ENCODE results near the gene SGTA. TPM values are rescaled to one million over a fixed set of nuclear protein-coding genes. Genes with fewer than 3 reads are reported as not detected.

Gene SGTA
- total and polyA plus RNA-seq, 8 donors = 39.2 to 56.9 (median 46.7) TPM

- peaks cover 0 to 89% of the 10 kb centered on the region in 2 donors for H3K36me3 ChIP-seq
- intact Hi-C loops (cut with DNase I) = no loop called here
Observed at GRCh38 chr19:2805991-2806649, 23.0 kb upstream of the SGTA start.

GRCh38 chr19:2805261-2805900 is 22.3 kb upstream of the SGTA start:
- H3K4me3 ChIP-seq = no peak overlapping the region
- no peak overlapping the region for H3K27ac ChIP-seq
- DNase-seq = peak in 1 of 4 donors; percentile 40
- peaks cover 0 to 89% of the 10 kb centered on the region in 2 donors for H3K36me3 ChIP-seq
- no peaks in the 10 kb centered on the region for H3K4me1 ChIP-seq
- ATAC-seq = no peak
- TF ChIP-seq, protein P1, sequence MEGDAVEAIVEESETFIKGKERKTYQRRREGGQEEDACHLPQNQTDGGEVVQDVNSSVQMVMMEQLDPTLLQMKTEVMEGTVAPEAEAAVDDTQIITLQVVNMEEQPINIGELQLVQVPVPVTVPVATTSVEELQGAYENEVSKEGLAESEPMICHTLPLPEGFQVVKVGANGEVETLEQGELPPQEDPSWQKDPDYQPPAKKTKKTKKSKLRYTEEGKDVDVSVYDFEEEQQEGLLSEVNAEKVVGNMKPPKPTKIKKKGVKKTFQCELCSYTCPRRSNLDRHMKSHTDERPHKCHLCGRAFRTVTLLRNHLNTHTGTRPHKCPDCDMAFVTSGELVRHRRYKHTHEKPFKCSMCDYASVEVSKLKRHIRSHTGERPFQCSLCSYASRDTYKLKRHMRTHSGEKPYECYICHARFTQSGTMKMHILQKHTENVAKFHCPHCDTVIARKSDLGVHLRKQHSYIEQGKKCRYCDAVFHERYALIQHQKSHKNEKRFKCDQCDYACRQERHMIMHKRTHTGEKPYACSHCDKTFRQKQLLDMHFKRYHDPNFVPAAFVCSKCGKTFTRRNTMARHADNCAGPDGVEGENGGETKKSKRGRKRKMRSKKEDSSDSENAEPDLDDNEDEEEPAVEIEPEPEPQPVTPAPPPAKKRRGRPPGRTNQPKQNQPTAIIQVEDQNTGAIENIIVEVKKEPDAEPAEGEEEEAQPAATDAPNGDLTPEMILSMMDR (IDR thresholded peaks at IDR 0.05) = no peak
- no peaks in the 10 kb centered on the region for H3K27me3 ChIP-seq
- no peaks in the 10 kb centered on the region for H3K9me3 ChIP-seq
- intact Hi-C loops (cut with DNase I) = no loop called here

More at GRCh38 chr19:2805991-2806649, 23.0 kb upstream of the SGTA start:
- no peak overlapping the region for H3K27ac ChIP-seq
- peak in 1 of 4 donors; percentile 61 for DNase-seq
- TF ChIP-seq, protein P1 (IDR thresholded peaks at IDR 0.05) = no peak
- H3K9me3 ChIP-seq = no peaks in the 10 kb centered on the region
- H3K4me1 ChIP-seq = no peaks in the 10 kb centered on the region
- ATAC-seq = no peak
- H3K4me3 ChIP-seq = no peak overlapping the region
- H3K27me3 ChIP-seq = no peaks in the 10 kb centered on the region

DNA sequence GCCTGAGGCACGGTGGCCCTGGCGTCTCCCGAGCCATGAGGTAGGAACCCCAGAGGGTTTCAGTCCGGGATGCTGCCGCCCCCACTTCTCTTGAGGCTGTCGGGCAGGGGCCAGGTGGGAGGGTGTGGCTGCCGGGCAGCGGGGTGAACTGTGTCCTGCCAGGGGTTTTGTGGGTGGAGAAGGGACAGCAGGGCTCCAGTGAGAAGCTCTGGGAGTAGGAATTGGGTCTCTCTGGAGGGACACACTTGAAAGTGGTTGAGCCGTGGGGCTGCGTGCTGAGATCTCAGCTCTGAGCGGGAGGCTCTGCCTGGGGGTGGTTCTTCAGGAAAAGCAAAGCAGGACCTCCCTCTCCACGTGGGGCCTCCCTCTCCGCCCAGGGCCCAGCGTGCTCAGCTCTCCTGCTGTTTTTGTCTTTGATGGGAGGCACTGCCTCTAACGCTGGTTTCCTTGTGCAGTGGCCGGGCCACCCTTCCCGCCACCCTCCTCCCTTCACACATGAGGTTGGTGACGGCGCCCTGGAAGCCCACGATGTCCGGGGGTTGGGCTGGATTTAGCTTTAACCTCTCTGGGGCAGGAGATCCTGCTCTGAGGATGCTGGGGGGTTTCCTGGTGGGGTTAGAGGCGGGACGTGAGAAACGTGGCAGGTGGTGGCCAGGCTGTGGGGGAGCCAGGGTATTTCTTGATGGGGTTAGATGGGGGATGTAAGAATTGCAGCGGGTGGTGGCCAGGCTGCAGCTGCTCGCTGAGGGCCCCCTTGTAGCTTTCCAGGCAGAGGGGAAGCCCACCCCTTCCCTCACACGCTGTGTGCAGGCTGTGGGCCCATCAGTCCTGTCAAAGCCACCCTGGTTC is 21.3 kb upstream of the SGTA start:
- no peak for ATAC-seq
- Histone ChIP-seq H3K4me3 (no peak overlapping the region), H3K27me3 (no peaks in the 10 kb centered on the region), H3K9me3 (no peaks in the 10 kb centered on the region), H3K27ac (no peak overlapping the region), H3K4me1 (no peaks in the 10 kb centered on the region), H3K36me3 (peaks cover 0 to 89% of the 10 kb centered on the region in 2 donors)
- TF ChIP-seq, protein P1 (IDR thresholded peaks at IDR 0.05) = no peak
- DNase-seq = peak in 1 of 4 donors; percentile 57
- intact Hi-C loops (cut with DNase I) = no loop called here

DNA sequence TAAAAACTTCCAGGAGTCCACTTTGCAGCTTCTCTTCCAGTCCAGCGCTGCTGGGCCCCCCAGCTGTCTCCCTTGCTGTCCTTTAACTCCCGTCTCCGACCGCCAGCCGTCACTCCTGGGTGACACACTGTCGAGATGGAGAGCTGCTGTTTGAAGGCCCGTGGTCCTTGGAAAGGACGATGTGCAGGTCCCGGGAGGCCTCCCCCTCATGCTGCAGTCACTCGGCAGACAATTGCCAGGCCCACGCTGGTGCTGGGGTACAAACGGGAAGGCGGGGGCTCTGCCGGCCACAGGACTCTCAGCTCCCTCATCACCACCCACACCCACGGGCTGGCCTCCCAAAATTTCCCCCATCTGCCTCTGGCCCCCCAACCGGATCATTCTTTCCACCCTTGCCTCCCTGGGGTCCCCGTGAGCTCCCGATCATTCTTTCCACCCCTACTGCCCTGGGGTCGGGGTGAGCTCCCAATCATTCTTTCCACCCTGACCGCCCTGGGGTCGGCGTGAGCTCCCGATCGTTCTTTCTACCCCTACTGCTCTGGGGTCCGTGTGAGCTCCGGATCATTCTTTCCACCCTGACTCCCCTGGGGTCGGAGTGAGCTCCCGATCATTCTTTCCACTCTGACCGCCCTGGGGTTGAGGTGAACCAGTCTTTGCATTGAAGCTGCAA is 20.5 kb upstream of the SGTA start:
- Histone ChIP-seq H3K36me3 (peaks cover 0 to 89% of the 10 kb centered on the region in 2 donors), H3K4me1 (no peaks in the 10 kb centered on the region), H3K27me3 (no peaks in the 10 kb centered on the region), H3K4me3 (no peak overlapping the region), H3K27ac (no peak overlapping the region), H3K9me3 (no peaks in the 10 kb centered on the region)
- intact Hi-C loops (cut with DNase I) = no loop called here
- ATAC-seq = no peak
- DNase-seq = peak in 1 of 4 donors; percentile 72
- TF ChIP-seq, protein P1 (IDR thresholded peaks at IDR 0.05) = no peak
